K562 (cell line): Measurements from ENCODE around the gene NOCT. TPM values are rescaled to one million over a fixed set of nuclear protein-coding genes. Genes with fewer than 3 reads are reported as not detected.
"Not testable (repeated sequence)": the region's sequence is repeated elsewhere in the genome, so short reads cannot be mapped to it uniquely, and the experiment has no call there.

Source experiments
- ATAC-seq: fragments of 200-7000 bp; cut with Tn5 transposase; 3 replicates; pipeline ENCODE4 v1.9.1; 2020; ENCODE audit warnings: moderate library complexity
- BruUV-seq: library from RNA; stranded (reverse); fragments of 400-500 nt; replicated peaks from 2 replicates; lab custom pipeline; 2021; lab: Mats Ljungman, UMichigan
- CTCF ChIA-PET: fragments of 300-600 bp; formaldehyde crosslinking; extraction: SDS; loops from one replicate; lab custom pipeline; 2021; ENCODE audit warnings: low intra/inter-chr PET ratio; lab: Yijun Ruan, JAX
- POLR2A ChIA-PET: fragments of 300-600, 350-650 bp; sonication (Branson Sonifier 250); formaldehyde crosslinking; extraction: SDS; loops from one replicate; lab custom pipeline; 2021; ENCODE audit warnings: antibody characterized with exemption, inconsistent platforms; lab: Yijun Ruan, JAX
- DNase-seq, 4 experiments: peaks; one replicate each; pipeline versions ENCODE4 v3.0.0 to v3.0.0-alpha.2; 2011 to 2018; ENCODE audit warnings: low spot score in 3 of 4, mixed read lengths in 3 of 4; ENCODE audit errors: extremely low read depth in 1 of 4
- FAIRE-seq: peaks from 2 replicates; lab custom pipeline; 2011; peaks lifted over from hg19 to GRCh38; lab: Jason Lieb, UNC
- H2AFZ ChIP-seq: 2 replicates; pipeline ENCODE4 v1.6.0; 2011; ENCODE audit warnings: low read depth, low read length, control low read depth, inconsistent platforms
- H3K27ac ChIP-seq: fragments of 200-600 bp; 3 replicates; pipeline ENCODE4 v1.8.0; 2011; ENCODE audit warnings: low read depth, mild to moderate bottlenecking, control low read depth, inconsistent platforms, low read length, moderate library complexity, mixed read lengths; ENCODE audit errors: extremely low read depth
- H3K27me3 ChIP-seq, 2 experiments: fragments of 300-600 bp in 1 of 2; 2 replicates in 1 of 2; 3 replicates in 1 of 2; pipeline versions ENCODE4 v1.6.0 to v1.8.0; 2011; ENCODE audit warnings: inconsistent platforms in 2 of 2, low read length in 2 of 2, mild to moderate bottlenecking in 1 of 2, mixed read lengths in 1 of 2, moderate library complexity in 1 of 2; ENCODE audit not compliant: control insufficient read depth in 2 of 2, insufficient read depth in 2 of 2
- H3K36me3 ChIP-seq: fragments of 300-600 bp; 3 replicates; pipeline ENCODE4 v1.8.0; 2011; ENCODE audit warnings: mild to moderate bottlenecking, low read length, inconsistent platforms; ENCODE audit not compliant: control insufficient read depth, insufficient read depth
- H3K4me1 ChIP-seq, 2 experiments: fragments of 200-600 bp in 1 of 2; replicated peaks in 1 of 2; 2 replicates in 1 of 2; 3 replicates in 1 of 2; pipeline versions ENCODE4 v1.5.1 to v1.8.0; 2011; ENCODE audit warnings: inconsistent platforms in 2 of 2, low read length in 2 of 2, mild to moderate bottlenecking in 1 of 2, mixed read lengths in 1 of 2, moderate library complexity in 1 of 2; ENCODE audit not compliant: control insufficient read depth in 2 of 2, insufficient read depth in 2 of 2
- H3K4me2 ChIP-seq: 2 replicates; pipeline ENCODE4 v1.6.1; 2011; ENCODE audit warnings: low read length, control low read depth, inconsistent platforms, mixed read lengths; ENCODE audit not compliant: insufficient read depth
- H3K4me3 ChIP-seq: fragments of 200-600 bp; sonication (generic), shearing (Covaris generic); 2 replicates; pipeline ENCODE4 v1.5.1; 2016; ENCODE audit warnings: control low read depth, inconsistent platforms
- H3K79me2 ChIP-seq: fragments of 200-600 bp; 3 replicates; pipeline ENCODE4 v1.8.0; 2011; ENCODE audit warnings: low read length, inconsistent platforms; ENCODE audit not compliant: control insufficient read depth, insufficient read depth
- H3K9ac ChIP-seq, 2 experiments: 2 replicates each; pipeline versions ENCODE4 v1.6.0 to v1.6.1; 2011; ENCODE audit warnings: low read depth in 2 of 2, low read length in 2 of 2, control low read depth in 1 of 2, inconsistent platforms in 1 of 2, mild to moderate bottlenecking in 1 of 2, mixed read lengths in 1 of 2; ENCODE audit not compliant: insufficient read depth in 1 of 2
- H3K9me1 ChIP-seq: one replicate; pipeline ENCODE4 v1.6.0; 2011; ENCODE audit warnings: inconsistent platforms, mild to moderate bottlenecking, low read length, moderate library complexity; ENCODE audit not compliant: control insufficient read depth, insufficient read depth
- H3K9me3 ChIP-seq: replicated peaks from 2 replicates; pipeline ENCODE4 v1.5.1; 2011; ENCODE audit warnings: low read depth, low read length, inconsistent platforms; ENCODE audit not compliant: control insufficient read depth, insufficient read depth
- H4K20me1 ChIP-seq: replicated peaks from 2 replicates; pipeline ENCODE4 v1.6.1; 2011; ENCODE audit warnings: low read length, inconsistent platforms, mixed read lengths; ENCODE audit not compliant: control insufficient read depth, insufficient read depth
- CREM ChIP-seq: IDR thresholded peaks from 2 replicates; pipeline ENCODE4 v1.6.1; 2014; ENCODE audit warnings: antibody characterized with exemption, low read depth
- E2F3 ChIP-seq: fragments of 250-450 bp; sonication (Bioruptor Pico); IDR thresholded peaks from 2 replicates; pipeline ENCODE4 v1.4.0; 2020; ENCODE audit warnings: mild to moderate bottlenecking
- FUS ChIP-seq: fragments of 200-400 bp; formaldehyde crosslinking; optimal IDR thresholded peaks from 2 replicates; pipeline ENCODE3; 2017; ENCODE audit warnings: low read depth, low read length
- GATAD2A ChIP-seq: fragments of 450-650 bp; IDR thresholded peaks from 2 replicates; pipeline ENCODE4 v1.6.1; 2017
- RB1 ChIP-seq: fragments of 450-650 bp; IDR thresholded peaks from 2 replicates; pipeline ENCODE4 v1.6.1; 2017; ENCODE audit warnings: low read depth, mild to moderate bottlenecking
- XRCC5 ChIP-seq: fragments of 200-400 bp; formaldehyde crosslinking; IDR thresholded peaks from 2 replicates; pipeline ENCODE4 v1.6.1; 2017; ENCODE audit warnings: low read depth, mild to moderate bottlenecking, low read length
- WGBS: fragments of 100-300 bp; shearing (Covaris generic); methylation state at CpG from one replicate; pipeline ENCODE4 v1.1.6; 2016; ENCODE audit warnings: low coverage, mixed read lengths; ENCODE audit not compliant: insufficient coverage; ENCODE audit errors: missing lambda C conversion rate; 5-methylcytosine and 5-hydroxymethylcytosine counted together
- in situ Hi-C: fragments of 300-500 bp; cut with MboI; formaldehyde crosslinking; loops from 4 replicates; pipeline ENCODE4 v1.15.0; 2018; ENCODE audit warnings: inconsistent platforms, mixed read lengths
- intact Hi-C: fragments of 100-400 bp; cut with micrococcal nuclease; formaldehyde crosslinking; loops from 2 replicates; pipeline ENCODE4 v1.14.2; 2022
- polyA plus RNA-seq, 8 experiments: library from polyadenylated mRNA; depleted of rRNA in 4 of 8; stranded (reverse) in 5 of 8; unstranded in 3 of 8; fragments of >200 nt; fragmentation: Nextera tagmentation in 2 of 8; fragmentation: Illumina TruSeq in 1 of 8; extraction: Ambion mirVana in 2 of 8; extraction: Trizol in 1 of 8; gene quantifications; 2 replicates each; pipeline versions ENCODE4 v1.2.1 to v1.2.3, GENCODE V29; 2011 to 2014; ENCODE audit warnings: inconsistent platforms in 1 of 8, missing spikeins in 1 of 8
- total RNA-seq, 7 experiments: library from RNA; depleted of rRNA in 6 of 7; stranded (reverse); fragments of >200 nt in 6 of 7; fragmentation: Illumina TruSeq in 2 of 7; extraction: Trizol in 2 of 7; gene quantifications; 2 replicates each; pipeline versions ENCODE4 v1.2.1 to v1.2.3, GENCODE V29; 2011 to 2021; ENCODE audit warnings: low replicate concordance in 1 of 7

NOCT gene
- total and polyA plus RNA-seq, 9 of the 15 experiments (the other 6 are each of a cell fraction or from before 2014, with no cell fraction given): 1.3 to 20.2 (median 11.1) TPM

- FAIRE-seq (peak; percentile 26), ATAC-seq (no peak), DNase-seq (no peak)
- intact Hi-C loops (no loop called here), in situ Hi-C loops (loop anchor here (25.0 kb wide), 1 partner anchor 509 kb away; no protein-coding TSS in a partner anchor)
- POLR2A ChIA-PET: interaction anchor here (0.6 to 4.3 kb wide), 5 partner anchors 9 to 267 kb away, joined by 3 to 52 read pairs (median 4); no protein-coding TSS in a partner anchor
- Histone ChIP-seq H3K4me2 (no peak overlapping the region), H3K9me3 (no peaks in the 10 kb centered on the region), H3K27ac (no peak overlapping the region), H3K4me1 (peaks cover 0 to 3% of the 10 kb centered on the region in 2 experiments; a peak in 2 of 5 replicates), H2AFZ (no peak overlapping the region), H3K4me3 (no peak overlapping the region), H3K9me1 (no peaks in the 10 kb centered on the region), H3K79me2 (peaks cover 88% of the 10 kb centered on the region), H3K9ac (peak overlapping the region in 1 of 2 experiments; percentile 77; a peak in 1 of 4 replicates), H3K27me3 (no peaks in the 10 kb centered on the region), H3K36me3 (peaks cover 36% of the 10 kb centered on the region; the same call in 2 of the 3 replicates), H4K20me1 (no peaks in the 10 kb centered on the region; the same call in 1 of the 2 replicates)
- BruUV-seq: no TSS peak
- CTCF ChIA-PET: no interaction called here
- TF ChIP-seq RB1: no peak
- TF ChIP-seq XRCC5: no peak
- no peak for TF ChIP-seq E2F3 (CRISPR knock-in tag)
- TF ChIP-seq FUS: no peak
- no peak for TF ChIP-seq GATAD2A
- TF ChIP-seq CREM: no peak
- 86% methylated on average over 11 of the region's 11 CpGs for WGBS
These were observed 12.6 kb downstream of the NOCT start for GRCh38 chr4:139028191-139028661.

GRCh38 chr4:139029866-139030363 is 14.3 kb downstream of the NOCT start:
- not testable (repeated sequence) for H3K4me3 ChIP-seq, H3K4me2 ChIP-seq, H3K9me3 ChIP-seq, DNase-seq, H3K27ac ChIP-seq, H4K20me1 ChIP-seq, H2AFZ ChIP-seq, H3K27me3 ChIP-seq, FAIRE-seq, ATAC-seq, H3K9ac ChIP-seq, H3K9me1 ChIP-seq, H3K4me1 ChIP-seq, BruUV-seq
- Histone ChIP-seq H3K79me2 (peaks cover 88% of the 10 kb centered on the region), H3K36me3 (peaks cover 27% of the 10 kb centered on the region)
- intact Hi-C loops (loop anchor here (1.0 to 10.0 kb wide), 6 partner anchors 55 to 615 kb away; partner anchors contain the start of gene ELF2), in situ Hi-C loops (loop anchor here (25.0 kb wide), 1 partner anchor 507 kb away; no protein-coding TSS in a partner anchor)
- ChIA-PET CTCF (interaction anchor here (0.9 to 1.7 kb wide), 3 partner anchors 501 to 1330 kb away, joined by 3 to 8 read pairs (median 4); no protein-coding TSS in a partner anchor), POLR2A (interaction anchor here (0.5 to 4.3 kb wide), 5 partner anchors 11 to 267 kb away, joined by 3 to 52 read pairs (median 4); no protein-coding TSS in a partner anchor)
- WGBS: 77% methylated on average over 6 of the region's 6 CpGs
